M059J (cell line): ENCODE data around the gene NKX2-8. TPM values are rescaled to one million over a fixed set of nuclear protein-coding genes. Genes with fewer than 3 reads are reported as not detected.
A peak's percentile ranks its signal among the peaks of the same experiment; 100 is the strongest.

Experiments used
- DNase-seq: peaks from one replicate; pipeline ENCODE4 v3.0.0-alpha.2; 2012; ENCODE audit warnings: low read depth
- total RNA-seq: library from RNA; depleted of rRNA; stranded (reverse); fragments of >200 nt; shearing (Covaris generic); gene quantifications from 2 replicates; pipeline ENCODE4 v1.2.3, GENCODE V29; 2014; rRNA removed

Gene NKX2-8
- not detected in 2 replicates for total RNA-seq

DNA sequence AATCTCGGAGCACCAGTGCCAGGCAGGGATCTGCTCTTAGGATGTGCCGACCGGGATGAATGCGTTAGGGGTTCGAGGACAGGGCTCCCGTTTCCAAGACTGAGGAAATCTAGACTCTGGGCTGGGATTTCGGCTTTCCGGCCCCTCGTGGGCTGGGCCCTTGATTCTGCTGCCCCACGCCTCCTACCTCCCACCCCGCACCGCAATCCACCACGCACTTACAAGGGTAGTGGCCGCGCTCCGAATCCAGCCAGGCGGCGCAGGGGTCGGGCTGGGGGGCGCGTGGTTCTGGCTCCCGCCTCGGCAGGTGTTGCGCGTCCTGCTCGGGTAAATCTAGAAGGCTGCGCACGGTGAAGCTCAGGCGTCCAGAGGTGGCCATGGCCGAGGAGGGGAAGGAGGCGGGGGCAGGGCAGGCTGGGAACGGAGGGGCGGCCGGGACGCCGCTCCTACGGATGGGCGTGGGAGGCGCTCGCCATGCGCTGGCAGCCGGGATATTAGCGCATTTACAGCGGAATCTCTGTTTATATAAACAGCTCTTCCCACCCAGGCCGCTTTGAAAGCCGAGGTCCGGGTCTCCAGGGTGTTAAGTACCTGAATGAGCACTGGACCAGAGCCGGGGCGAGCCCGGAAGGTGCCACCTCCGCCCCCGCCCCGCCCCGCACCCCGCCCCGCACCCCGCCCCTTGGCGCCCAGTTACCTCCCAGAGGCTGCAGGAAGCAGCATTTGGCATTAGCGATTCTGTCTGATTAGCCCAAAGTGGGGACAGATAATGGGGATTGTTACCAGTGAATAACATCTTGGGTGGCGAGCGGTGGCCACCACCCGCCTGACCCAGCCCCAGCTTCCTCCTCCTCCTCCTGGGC lies at the start of gene NKX2-8:
NKX2-8 (minus strand) TSS at position 604 of the 863 bp plus-strand sequence; CDS start at position 379, 225 bp downstream.
- DNase-seq, result no peak

DNA sequence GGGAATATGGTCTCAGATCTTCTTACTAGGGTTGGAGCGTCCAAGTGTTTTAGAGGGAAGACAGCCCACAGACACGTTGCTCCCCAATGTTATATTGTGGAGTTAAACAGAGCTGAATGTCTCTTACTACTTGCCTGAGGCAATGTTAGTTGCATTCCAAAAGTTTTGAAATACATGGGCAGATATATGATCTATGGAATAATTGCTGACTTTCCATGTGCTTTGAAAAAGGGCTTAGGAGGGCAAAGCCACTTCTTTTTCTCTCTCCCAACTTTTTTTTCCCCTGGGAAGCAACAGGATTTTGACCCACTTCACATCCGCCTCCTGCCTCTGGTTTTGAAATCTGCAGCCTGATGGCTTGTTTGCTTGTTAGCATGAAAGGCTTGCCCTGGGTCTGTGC lies 45.6 kb upstream of the NKX2-8 start:
- no peak for DNase-seq

DNA sequence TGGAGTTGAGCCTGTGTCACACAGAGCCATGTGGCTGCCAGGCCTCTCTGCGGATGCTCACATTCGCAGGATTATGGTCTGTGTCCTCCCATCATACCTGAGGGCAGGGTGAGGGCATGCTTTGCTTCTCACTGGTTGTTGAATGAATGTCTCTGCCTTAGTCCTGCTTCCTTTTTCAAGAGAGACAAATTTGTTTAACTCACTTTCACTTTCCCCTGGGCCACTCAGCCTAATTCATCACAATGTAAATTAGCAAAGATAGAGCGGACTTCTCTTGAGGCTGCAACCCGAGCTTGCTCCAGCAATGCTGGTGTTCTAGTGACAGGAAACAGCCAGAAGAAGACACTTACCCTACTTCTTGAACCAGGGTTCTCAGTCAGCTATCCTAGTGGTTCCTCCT lies 43.7 kb upstream of the NKX2-8 start:
- DNase-seq, result no peak

DNA sequence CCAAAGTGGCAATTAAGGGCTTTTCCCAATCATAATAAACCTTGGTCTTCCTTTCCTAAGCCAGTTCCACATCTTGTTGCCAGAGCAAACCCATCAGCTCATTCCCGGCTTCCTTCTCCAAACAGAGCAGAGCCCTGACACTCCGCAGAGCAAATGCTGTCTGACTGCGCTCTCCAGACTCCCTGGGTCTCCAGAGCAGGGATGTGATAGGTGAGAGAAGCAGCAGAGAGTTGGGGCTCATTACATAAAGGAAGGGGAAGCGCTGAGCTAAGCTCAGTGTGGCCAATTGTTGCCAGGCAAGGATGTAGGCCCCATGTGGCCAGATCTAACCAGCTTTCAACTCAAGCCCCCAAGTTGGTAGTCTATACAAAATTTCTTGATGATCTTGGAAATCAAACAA lies 43.0 kb upstream of the NKX2-8 start:
- no peak for DNase-seq

GRCh38 chr14:36625014-36625413 lies 42.6 kb upstream of the NKX2-8 start:
- no peak for DNase-seq

- DNase-seq, result peak; percentile 71
Measured at GRCh38 chr14:36619853-36620252, 37.4 kb upstream of the NKX2-8 start.

GRCh38 chr14:36619131-36619530 lies 36.7 kb upstream of the NKX2-8 start:
- peak; percentile 59 for DNase-seq

- DNase-seq, result peak; percentile 22
Measured at GRCh38 chr14:36618641-36619040, 36.2 kb upstream of the NKX2-8 start.

GRCh38 chr14:36617824-36618223 lies 35.4 kb upstream of the NKX2-8 start:
- DNase-seq, result peak; percentile 13

DNA sequence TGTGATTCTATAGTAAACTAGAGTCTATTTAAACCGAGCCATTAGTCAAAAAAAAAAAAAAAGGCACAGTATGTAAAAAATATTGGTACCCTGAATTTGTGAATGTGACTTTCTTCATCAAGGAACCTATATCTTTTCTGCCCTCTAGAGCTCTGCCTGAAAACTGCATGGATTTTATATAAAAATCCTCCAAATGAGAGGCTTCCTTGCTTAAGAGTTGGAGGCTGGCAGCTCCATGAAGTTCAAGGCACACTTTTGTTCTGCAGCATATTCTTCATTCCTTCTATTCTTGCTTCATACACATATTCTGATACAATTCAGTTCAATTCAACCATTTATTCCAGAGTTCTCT lies 23.1 kb upstream of the NKX2-8 start:
- peak; percentile 11 for DNase-seq

GRCh38 chr14:36604757-36605505 lies 22.5 kb upstream of the NKX2-8 start:
- peak; percentile 75 for DNase-seq

DNA sequence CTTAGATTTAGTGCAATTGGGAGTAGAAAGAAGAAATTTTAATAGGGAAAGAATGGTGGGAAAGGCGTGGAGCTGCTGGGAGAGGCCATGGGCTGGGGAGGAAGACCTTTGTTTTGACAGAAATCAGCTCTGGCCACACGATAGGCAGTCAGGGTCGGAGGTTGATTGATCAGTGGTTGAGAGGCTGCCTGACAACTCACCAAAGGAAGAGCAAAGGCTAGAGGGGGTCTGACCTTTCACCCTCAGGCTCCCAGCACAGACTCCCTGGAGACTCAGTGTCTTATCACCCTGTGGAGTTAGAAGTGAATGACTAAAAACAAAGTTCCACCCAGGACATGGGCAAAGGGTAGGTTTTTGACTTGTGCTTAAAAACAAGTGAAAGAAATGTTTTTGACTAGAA lies 18.0 kb upstream of the NKX2-8 start:
- DNase-seq, result no peak

- DNase-seq, result no peak
Measured at GRCh38 chr14:36591482-36591881, 9.1 kb upstream of the NKX2-8 start.

DNA sequence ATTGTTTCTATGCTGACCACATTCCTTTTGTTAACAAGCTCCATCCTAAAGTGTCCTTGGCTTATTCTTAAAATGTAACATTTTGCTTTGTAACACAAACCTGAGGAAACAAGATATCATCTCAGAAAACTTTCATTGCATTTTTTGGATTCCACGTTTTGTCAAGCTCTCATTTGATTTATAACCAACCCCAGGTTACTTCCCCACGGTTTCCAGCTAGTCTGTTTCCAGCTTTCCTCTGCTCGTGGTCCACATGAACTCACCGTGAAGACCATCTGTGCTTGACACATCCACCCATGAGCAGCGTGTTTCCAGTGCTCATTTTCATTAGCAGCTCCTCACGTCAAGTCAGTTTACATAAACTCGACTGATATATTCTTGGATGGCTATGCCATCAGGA lies 6.4 kb upstream of the NKX2-8 start:
- DNase-seq, result no peak

GRCh38 chr14:36588119-36588518 lies 5.7 kb upstream of the NKX2-8 start:
- no peak for DNase-seq

GRCh38 chr14:36585100-36585499 lies 2.7 kb upstream of the NKX2-8 start:
- no peak for DNase-seq

DNA sequence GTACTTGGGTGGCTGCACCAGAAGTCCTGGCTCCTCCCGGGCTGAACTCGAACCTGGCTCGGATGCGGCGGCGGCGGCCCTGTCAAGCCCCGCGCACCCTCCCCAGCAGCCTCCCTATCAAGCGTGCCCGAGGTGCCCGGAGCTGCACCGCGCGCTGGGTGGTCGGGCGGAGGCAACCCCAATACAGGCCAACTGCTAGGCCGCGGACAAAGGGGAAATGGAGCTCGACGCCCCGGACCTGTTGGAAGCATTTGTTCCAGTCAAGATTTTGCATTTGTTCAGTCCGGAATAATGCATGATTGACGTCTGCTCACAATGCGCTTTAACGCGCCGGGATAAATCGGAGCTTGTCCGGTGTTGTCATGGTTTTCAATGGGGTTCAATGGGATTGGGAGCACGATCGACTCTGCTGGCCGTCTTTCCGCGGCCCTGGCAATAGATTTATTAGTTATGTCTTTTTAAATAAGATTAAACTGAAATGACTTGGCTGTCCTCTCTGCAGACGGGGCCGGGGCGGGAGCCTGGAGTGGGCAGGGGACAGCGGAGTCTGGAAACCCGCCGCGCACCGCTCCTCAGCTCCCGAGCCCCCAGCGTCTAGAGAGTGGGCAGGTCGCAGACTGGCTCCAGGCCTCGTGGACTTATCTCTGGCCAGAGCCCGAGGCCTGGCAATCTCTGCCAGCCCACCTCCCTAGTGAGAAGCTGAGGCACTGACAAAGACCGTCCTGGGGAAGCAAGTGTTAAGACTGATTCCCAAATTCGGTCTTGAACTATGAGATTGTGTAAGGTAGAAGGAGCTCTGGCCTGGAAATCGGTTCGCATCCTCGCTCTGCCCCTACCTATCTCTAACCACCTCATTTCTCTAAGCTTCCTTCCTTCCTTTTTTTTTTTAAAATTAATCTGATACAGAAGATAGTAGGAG lies 1.7 kb upstream of the NKX2-8 start:
- DNase-seq, result no peak

- no peak for DNase-seq
Measured at GRCh38 chr14:36583242-36583892, 953 bp upstream of the NKX2-8 start.

DNA sequence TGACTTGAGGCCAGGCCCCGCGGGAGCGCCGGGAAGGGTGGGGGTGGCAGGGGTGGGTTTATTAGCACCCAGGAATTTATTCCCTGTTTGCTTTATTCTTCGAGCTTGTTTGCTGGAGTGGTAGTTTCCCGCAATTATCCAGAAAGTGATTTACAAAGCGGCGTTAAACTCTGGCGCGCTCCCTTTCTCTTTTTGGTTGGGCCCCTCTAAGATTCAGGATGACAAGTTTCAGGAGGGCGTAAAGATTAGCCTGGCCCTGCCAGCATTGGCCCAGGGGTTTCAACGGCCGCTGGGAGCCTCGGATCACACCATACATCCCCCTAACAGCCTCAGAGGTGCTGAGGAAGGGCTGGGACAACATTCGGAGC lies 444 bp upstream of the NKX2-8 start:
- no peak for DNase-seq

DNA sequence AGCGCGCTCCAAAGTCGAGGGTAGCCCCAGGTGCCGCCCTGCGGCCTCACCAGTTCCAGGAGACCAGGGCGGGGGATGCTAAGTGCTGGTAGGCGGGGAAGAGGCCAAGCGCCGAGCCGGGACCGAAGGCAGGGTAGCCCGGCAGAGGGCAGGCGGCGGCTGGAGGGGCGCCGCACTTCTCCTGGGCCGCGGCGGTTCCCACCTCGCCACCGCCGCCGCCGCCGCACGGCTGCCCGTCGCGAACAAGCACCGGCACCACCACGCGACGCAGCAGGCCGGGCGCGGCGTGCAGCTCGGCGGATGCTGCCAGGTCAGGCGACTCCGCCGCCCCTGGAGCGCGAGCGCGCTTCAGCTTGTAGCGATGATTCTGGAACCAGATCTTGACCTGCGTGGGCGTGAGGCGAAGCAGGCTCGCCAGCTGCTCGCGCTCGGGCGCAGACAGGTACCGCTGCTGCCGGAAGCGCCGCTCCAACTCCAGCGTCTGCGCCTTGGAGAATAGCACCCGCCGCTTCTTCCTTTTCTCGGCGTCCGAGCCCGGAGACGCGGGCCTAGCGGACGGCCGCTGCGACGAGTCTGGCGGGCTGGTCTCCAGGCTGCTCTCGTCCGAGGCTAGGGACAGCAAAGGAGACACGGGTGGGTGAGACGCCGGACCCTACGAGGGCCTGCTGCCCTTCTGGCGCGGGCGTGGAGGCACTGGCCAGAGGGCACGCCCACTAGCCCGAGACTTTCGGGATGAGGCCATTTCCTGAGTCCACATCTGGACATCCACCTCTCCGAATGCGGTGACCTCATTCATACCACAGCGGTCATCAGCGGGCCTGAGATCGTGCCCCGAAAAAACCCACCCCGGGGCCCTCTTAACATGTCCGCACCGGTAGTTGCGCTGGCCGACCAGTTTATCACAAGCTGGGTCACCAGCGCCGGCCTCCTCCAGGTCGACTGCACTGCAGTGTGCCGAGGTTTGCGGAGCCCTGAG lies 1.3 kb downstream of the NKX2-8 start:
- DNase-seq, result peak; percentile 12
